Tibial nerve (tissue), 3 donors: Measurements from ENCODE around the gene GRM7.

ENCODE experiments used
- POLR2A ChIP-seq, 2 donors: fragments of 450-650 bp; IDR thresholded peaks; one replicate each; pipeline ENCODE4 v1.6.1; 2017; ENCODE audit warnings: antibody characterized with exemption in 2 of 2, mild to moderate bottlenecking in 2 of 2, moderate library complexity in 2 of 2
- TF ChIP-seq, protein P1 (sequence below), 5 experiments: fragments of 200-600 bp in 3 of 5; fragments of 450-650 bp in 2 of 5; sonication (generic) in 3 of 5; IDR thresholded peaks; one replicate each; pipeline ENCODE4 v1.5.1; 2016 to 2019; ENCODE audit warnings: antibody characterized with exemption in 5 of 5, mild to moderate bottlenecking in 3 of 5, moderate library complexity in 2 of 5

DNA sequence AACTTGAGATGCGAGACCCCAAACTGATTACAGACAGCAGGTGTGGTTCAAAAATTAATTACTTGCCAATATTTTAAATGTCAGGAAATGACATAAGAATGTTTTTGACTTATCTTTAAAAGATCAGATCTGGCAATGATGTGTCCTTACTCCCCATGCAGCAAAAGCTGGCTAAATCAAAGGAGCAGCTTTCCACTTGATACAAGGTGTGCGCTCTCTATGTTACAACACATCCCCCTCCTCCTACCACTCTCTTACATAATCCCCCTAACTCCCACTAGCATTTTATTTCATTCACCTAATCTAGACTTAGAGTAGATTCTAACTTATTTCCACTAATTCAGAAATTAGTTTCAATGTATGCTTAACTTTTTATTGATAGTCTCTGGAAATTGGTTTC lies 609.0 kb downstream of the GRM7 start:
- TF ChIP-seq, protein P1, sequence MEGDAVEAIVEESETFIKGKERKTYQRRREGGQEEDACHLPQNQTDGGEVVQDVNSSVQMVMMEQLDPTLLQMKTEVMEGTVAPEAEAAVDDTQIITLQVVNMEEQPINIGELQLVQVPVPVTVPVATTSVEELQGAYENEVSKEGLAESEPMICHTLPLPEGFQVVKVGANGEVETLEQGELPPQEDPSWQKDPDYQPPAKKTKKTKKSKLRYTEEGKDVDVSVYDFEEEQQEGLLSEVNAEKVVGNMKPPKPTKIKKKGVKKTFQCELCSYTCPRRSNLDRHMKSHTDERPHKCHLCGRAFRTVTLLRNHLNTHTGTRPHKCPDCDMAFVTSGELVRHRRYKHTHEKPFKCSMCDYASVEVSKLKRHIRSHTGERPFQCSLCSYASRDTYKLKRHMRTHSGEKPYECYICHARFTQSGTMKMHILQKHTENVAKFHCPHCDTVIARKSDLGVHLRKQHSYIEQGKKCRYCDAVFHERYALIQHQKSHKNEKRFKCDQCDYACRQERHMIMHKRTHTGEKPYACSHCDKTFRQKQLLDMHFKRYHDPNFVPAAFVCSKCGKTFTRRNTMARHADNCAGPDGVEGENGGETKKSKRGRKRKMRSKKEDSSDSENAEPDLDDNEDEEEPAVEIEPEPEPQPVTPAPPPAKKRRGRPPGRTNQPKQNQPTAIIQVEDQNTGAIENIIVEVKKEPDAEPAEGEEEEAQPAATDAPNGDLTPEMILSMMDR (IDR thresholded peaks at IDR 0.05), result no peak
- TF ChIP-seq POLR2A (IDR thresholded peaks at IDR 0.05), result no peak
